HepG2 (cell line): ENCODE results near the gene LDLR. TPM values are rescaled to one million over a fixed set of nuclear protein-coding genes. Genes with fewer than 3 reads are reported as not detected.

Experiments
- AHR ChIP-seq: IDR thresholded peaks from 2 replicates; pipeline ENCODE4 v1.6.1; 2018; ENCODE audit warnings: missing genetic modification reagents, missing compliant biosample characterization
- ELF4 ChIP-seq: sonication (generic); formaldehyde crosslinking; IDR thresholded peaks from 2 replicates; pipeline ENCODE4 v1.5.0; 2020; ENCODE audit warnings: missing genetic modification reagents, mild to moderate bottlenecking, moderate library complexity, borderline replicate concordance
- FOXA3 ChIP-seq: IDR thresholded peaks from 2 replicates; pipeline ENCODE4 v1.6.1; 2016; ENCODE audit warnings: missing genetic modification reagents, missing compliant biosample characterization
- HDAC1 ChIP-seq: sonication (generic); formaldehyde crosslinking; IDR thresholded peaks from 2 replicates; pipeline ENCODE4 v1.5.1; 2020; ENCODE audit warnings: mild to moderate bottlenecking, missing genetic modification reagents
- HHEX ChIP-seq: IDR thresholded peaks from 2 replicates; pipeline ENCODE4 v1.6.1; 2016; ENCODE audit warnings: control low read depth
- HNRNPUL1 ChIP-seq: fragments of 200-400 bp; formaldehyde crosslinking; IDR thresholded peaks from 2 replicates; pipeline ENCODE4 v1.6.1; 2017; ENCODE audit warnings: low read depth, mild to moderate bottlenecking, low read length, moderate library complexity
- KLF11 ChIP-seq: IDR thresholded peaks from 2 replicates; pipeline ENCODE4 v1.6.1; 2016; ENCODE audit warnings: missing compliant biosample characterization
- MXI1 ChIP-seq: IDR thresholded peaks from 3 replicates; pipeline ENCODE4 v1.6.1; 2012; ENCODE audit warnings: low read depth, low read length, inconsistent platforms, borderline replicate concordance
- SUZ12 ChIP-seq: fragments of 150-350 bp; IDR thresholded peaks from 2 replicates; pipeline ENCODE4 v1.6.1; 2014; ENCODE audit warnings: low read depth, low read length
- ZNF570 ChIP-seq: sonication (generic); formaldehyde crosslinking; IDR thresholded peaks from 2 replicates; pipeline ENCODE4 v1.4.0; 2020; ENCODE audit warnings: mild to moderate bottlenecking, missing genetic modification reagents, borderline replicate concordance
- ZNF724P ChIP-seq: sonication (generic); formaldehyde crosslinking; IDR thresholded peaks from 2 replicates; pipeline ENCODE4 v1.8.0; 2022; ENCODE audit warnings: missing genetic modification reagents, borderline replicate concordance
- ZNF746 ChIP-seq: sonication (generic); formaldehyde crosslinking; IDR thresholded peaks from 2 replicates; pipeline ENCODE4 v1.8.0; 2022; ENCODE audit warnings: mild to moderate bottlenecking, missing genetic modification reagents
- ZNF792 ChIP-seq: IDR thresholded peaks from 2 replicates; pipeline ENCODE4 v1.6.1; 2016
- polyA plus RNA-seq, 8 experiments: library from polyadenylated mRNA; depleted of rRNA in 3 of 8; stranded (reverse) in 7 of 8; unstranded in 1 of 8; fragments of >200 nt; fragmentation: Illumina TruSeq in 4 of 8; extraction: Trizol in 4 of 8; gene quantifications; 2 replicates each; pipeline versions ENCODE4 v1.2.1 to v1.2.3, GENCODE V29; 2011 to 2016; ENCODE audit warnings: low read depth in 4 of 8, missing spikeins in 1 of 8, mixed read lengths in 1 of 8; ENCODE audit not compliant: insufficient read depth in 1 of 8
- total RNA-seq, 5 experiments: library from RNA; depleted of rRNA; stranded (reverse); fragments of >200 nt; fragmentation: Illumina TruSeq; extraction: Trizol; gene quantifications; 2 replicates each; pipeline ENCODE4 v1.2.3, GENCODE V29; 2016; ENCODE audit warnings: low read depth in 1 of 5
- TF ChIP-seq, protein P1 (sequence below): sonication (generic); formaldehyde crosslinking; IDR thresholded peaks from 2 replicates; pipeline ENCODE4 v1.5.0; 2020; ENCODE audit warnings: missing genetic modification reagents
- TF ChIP-seq, protein P2 (sequence below): fragments of 450-650 bp; IDR thresholded peaks from 2 replicates; pipeline ENCODE4 v1.6.1; 2017; ENCODE audit warnings: mild to moderate bottlenecking
- TF ChIP-seq, protein P3 (sequence below): sonication (generic); formaldehyde crosslinking; conservative IDR thresholded peaks from 2 replicates; pipeline ENCODE4 v1.4.0; 2020; ENCODE audit warnings: mild to moderate bottlenecking, missing genetic modification reagents, moderate library complexity
- TF ChIP-seq, protein P4 (sequence below): sonication (generic); formaldehyde crosslinking; IDR thresholded peaks from 2 replicates; pipeline ENCODE4 v1.5.1; 2020; ENCODE audit warnings: mild to moderate bottlenecking, missing genetic modification reagents
- TF ChIP-seq, protein P5 (sequence below): sonication (generic); formaldehyde crosslinking; IDR thresholded peaks from 2 replicates; pipeline ENCODE4 v1.5.0; 2020; ENCODE audit warnings: mild to moderate bottlenecking, missing genetic modification reagents

The LDLR gene
- total and polyA plus RNA-seq, 2 of the 13 experiments (the other 11 are each of a cell fraction or from before 2014, with no cell fraction given) = 51.6 to 92.5 TPM

DNA sequence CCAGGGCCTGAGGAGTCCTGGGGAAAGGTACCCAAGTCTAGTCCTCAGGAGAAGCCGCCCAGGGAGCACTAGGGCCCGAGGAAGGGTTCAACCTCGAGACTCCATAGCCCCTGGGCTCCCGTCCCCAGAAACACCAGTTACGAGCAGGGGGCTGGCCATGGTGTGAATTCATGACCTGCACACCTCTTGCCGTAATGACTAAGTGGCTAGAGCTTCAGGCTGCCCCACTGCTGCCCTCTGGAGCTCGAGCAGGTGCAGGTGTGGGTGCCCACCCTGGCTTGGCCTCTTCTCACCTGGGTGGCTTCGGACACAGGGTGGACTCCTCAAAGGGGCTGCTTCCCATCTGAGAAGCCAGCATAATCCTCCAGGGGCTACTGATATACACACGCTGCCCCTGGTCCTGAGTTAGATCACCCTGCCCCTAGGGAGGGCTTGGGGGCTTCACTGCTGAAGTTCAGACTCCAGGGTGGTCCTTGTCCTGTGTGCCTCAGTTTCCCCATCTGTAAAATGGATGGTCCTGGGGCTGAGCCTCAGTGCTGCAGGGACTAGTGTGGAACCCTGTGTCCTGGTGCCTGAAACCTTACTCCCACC, 52.8 kb downstream of the LDLR start (continued):
- TF ChIP-seq, protein P1, sequence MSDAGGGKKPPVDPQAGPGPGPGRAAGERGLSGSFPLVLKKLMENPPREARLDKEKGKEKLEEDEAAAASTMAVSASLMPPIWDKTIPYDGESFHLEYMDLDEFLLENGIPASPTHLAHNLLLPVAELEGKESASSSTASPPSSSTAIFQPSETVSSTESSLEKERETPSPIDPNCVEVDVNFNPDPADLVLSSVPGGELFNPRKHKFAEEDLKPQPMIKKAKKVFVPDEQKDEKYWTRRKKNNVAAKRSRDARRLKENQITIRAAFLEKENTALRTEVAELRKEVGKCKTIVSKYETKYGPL (CRISPR knock-in tag) = no peak
- no peak for TF ChIP-seq HDAC1
- TF ChIP-seq ZNF746 = no peak
- TF ChIP-seq AHR (CRISPR knock-in tag) = no peak
- no peak for TF ChIP-seq HNRNPUL1
- no peak for TF ChIP-seq ELF4 (CRISPR knock-in tag)
- no peak for TF ChIP-seq SUZ12
- TF ChIP-seq ZNF792 (CRISPR knock-in tag) = peak; percentile 22; the same call in 1 of the 2 replicates
- TF ChIP-seq, protein P2, sequence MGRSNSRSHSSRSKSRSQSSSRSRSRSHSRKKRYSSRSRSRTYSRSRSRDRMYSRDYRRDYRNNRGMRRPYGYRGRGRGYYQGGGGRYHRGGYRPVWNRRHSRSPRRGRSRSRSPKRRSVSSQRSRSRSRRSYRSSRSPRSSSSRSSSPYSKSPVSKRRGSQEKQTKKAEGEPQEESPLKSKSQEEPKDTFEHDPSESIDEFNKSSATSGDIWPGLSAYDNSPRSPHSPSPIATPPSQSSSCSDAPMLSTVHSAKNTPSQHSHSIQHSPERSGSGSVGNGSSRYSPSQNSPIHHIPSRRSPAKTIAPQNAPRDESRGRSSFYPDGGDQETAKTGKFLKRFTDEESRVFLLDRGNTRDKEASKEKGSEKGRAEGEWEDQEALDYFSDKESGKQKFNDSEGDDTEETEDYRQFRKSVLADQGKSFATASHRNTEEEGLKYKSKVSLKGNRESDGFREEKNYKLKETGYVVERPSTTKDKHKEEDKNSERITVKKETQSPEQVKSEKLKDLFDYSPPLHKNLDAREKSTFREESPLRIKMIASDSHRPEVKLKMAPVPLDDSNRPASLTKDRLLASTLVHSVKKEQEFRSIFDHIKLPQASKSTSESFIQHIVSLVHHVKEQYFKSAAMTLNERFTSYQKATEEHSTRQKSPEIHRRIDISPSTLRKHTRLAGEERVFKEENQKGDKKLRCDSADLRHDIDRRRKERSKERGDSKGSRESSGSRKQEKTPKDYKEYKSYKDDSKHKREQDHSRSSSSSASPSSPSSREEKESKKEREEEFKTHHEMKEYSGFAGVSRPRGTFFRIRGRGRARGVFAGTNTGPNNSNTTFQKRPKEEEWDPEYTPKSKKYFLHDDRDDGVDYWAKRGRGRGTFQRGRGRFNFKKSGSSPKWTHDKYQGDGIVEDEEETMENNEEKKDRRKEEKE = no peak
- TF ChIP-seq, protein P3, sequence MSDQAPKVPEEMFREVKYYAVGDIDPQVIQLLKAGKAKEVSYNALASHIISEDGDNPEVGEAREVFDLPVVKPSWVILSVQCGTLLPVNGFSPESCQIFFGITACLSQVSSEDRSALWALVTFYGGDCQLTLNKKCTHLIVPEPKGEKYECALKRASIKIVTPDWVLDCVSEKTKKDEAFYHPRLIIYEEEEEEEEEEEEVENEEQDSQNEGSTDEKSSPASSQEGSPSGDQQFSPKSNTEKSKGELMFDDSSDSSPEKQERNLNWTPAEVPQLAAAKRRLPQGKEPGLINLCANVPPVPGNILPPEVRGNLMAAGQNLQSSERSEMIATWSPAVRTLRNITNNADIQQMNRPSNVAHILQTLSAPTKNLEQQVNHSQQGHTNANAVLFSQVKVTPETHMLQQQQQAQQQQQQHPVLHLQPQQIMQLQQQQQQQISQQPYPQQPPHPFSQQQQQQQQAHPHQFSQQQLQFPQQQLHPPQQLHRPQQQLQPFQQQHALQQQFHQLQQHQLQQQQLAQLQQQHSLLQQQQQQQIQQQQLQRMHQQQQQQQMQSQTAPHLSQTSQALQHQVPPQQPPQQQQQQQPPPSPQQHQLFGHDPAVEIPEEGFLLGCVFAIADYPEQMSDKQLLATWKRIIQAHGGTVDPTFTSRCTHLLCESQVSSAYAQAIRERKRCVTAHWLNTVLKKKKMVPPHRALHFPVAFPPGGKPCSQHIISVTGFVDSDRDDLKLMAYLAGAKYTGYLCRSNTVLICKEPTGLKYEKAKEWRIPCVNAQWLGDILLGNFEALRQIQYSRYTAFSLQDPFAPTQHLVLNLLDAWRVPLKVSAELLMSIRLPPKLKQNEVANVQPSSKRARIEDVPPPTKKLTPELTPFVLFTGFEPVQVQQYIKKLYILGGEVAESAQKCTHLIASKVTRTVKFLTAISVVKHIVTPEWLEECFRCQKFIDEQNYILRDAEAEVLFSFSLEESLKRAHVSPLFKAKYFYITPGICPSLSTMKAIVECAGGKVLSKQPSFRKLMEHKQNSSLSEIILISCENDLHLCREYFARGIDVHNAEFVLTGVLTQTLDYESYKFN (CRISPR knock-in tag) = no peak
- no peak for TF ChIP-seq ZNF724P
- TF ChIP-seq, protein P4, sequence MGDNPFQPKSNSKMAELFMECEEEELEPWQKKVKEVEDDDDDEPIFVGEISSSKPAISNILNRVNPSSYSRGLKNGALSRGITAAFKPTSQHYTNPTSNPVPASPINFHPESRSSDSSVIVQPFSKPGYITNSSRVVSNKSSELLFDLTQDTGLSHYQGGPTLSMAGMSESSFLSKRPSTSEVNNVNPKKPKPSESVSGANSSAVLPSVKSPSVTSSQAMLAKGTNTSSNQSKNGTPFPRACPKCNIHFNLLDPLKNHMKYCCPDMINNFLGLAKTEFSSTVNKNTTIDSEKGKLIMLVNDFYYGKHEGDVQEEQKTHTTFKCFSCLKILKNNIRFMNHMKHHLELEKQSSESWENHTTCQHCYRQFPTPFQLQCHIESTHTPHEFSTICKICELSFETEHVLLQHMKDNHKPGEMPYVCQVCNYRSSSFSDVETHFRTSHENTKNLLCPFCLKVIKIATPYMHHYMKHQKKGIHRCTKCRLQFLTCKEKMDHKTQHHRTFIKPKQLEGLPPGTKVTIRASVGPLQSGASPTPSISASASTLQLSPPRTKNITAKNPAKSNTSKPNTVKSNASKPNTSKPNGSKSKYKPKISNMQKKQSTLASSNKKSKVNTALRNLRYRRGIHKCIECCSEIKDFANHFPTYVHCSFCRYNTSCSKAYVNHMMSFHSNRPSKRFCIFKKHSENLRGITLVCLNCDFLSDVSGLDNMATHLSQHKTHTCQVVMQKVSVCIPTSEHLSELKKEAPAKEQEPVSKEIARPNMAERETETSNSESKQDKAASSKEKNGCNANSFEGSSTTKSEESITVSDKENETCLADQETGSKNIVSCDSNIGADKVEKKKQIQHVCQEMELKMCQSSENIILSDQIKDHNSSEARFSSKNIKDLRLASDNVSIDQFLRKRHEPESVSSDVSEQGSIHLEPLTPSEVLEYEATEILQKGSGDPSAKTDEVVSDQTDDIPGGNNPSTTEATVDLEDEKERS (CRISPR knock-in tag) = no peak
- TF ChIP-seq MXI1 = no peak
- no peak for TF ChIP-seq FOXA3 (CRISPR knock-in tag)
- no peak for TF ChIP-seq ZNF570 (CRISPR knock-in tag)
- TF ChIP-seq HHEX = no peak
- TF ChIP-seq, protein P5, sequence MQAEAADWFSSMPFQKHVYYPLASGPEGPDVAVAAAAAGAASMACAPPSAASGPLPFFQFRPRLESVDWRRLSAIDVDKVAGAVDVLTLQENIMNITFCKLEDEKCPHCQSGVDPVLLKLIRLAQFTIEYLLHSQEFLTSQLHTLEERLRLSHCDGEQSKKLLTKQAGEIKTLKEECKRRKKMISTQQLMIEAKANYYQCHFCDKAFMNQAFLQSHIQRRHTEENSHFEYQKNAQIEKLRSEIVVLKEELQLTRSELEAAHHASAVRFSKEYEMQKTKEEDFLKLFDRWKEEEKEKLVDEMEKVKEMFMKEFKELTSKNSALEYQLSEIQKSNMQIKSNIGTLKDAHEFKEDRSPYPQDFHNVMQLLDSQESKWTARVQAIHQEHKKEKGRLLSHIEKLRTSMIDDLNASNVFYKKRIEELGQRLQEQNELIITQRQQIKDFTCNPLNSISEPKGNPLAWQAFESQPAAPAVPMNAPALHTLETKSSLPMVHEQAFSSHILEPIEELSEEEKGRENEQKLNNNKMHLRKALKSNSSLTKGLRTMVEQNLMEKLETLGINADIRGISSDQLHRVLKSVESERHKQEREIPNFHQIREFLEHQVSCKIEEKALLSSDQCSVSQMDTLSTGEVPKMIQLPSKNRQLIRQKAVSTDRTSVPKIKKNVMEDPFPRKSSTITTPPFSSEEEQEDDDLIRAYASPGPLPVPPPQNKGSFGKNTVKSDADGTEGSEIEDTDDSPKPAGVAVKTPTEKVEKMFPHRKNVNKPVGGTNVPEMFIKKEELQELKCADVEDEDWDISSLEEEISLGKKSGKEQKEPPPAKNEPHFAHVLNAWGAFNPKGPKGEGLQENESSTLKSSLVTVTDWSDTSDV = 0 out of 2 replicates have a peak, but pooled peaks have one; percentile 36
- no peak for TF ChIP-seq KLF11 (CRISPR knock-in tag)
